HG03439 (cell line): ENCODE measurements around the gene DTNB.

Source experiments
- ATAC-seq: cut with Tn5 transposase; IDR thresholded peaks from one replicate; pipeline ENCODE4 v1.9.1; 2021; ENCODE audit warnings: mild to moderate bottlenecking, moderate library complexity; ENCODE audit not compliant: unreplicated experiment

Gene DTNB

DNA sequence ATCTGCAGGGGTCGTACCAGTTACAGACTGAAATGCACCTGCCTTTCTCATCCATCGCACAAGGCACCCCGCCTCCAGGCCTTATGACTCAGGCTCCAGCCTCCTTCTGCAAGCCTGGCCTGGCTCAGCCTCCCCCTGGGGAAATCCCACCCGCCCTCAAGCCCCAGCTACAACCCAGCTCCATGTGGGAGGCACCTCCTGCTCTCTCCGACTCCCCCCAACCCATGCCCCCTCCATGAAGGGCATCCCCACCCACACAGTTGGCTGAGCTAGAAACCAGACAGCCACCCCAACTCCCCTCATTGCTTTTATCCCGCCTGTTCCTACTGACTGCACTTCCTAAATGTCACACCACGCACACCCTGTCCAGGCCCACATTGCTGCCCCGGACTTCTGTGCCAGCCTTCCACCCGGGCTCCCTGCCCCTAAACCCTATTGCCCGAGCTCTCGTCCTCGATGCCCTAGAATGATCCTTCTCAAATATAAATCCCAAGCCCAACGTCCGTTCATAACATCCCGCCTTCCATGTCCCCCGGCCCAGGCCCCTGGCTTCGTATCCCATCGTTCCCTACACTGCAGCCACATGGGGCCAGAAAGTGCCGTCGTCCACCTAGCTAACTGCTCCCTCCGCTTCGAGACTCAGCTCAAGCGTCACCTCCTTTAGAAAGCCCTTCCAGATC, 341.6 kb downstream of the DTNB start:
- ATAC-seq = no peak

DNA sequence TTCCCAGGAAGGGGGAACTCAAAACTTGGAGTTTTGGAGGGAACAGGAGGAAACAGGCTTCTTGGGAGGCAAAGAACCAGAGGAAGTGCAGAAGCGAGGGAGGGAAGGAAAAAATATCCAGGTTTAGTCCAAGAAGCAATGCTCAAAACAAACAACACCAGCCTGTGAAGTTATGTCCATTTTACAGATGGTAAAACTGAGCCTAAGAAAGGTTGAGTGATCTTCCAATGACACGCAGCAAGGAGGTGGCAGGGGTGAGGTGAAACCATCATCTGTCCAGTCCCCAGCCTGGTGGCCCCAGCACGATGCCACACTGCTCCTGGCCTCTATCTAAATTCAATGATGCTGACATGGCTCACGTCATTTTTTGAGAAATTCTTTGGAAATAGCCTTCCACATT, 342.4 kb downstream of the DTNB start:
- ATAC-seq = no peak

DNA sequence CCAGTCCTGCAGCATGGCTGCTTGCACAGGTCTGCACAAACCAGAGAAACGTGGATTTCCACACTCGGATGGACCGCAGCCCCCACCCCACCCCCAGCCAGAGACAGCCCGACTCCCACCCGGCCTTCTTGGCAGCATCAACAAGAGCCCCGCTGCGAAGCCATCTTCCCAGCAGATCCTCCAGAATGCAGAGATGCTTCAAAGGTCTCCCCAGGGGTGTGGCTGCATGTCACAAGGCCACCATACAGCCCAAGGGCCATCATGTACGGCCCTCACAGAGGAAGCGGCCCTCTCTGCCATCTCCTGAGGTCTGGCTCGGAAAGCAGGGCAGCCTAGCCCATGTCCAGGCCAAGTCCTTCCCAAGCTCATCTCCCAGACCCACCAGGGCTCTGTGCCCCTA, 343.1 kb downstream of the DTNB start:
- ATAC-seq = no peak

DNA sequence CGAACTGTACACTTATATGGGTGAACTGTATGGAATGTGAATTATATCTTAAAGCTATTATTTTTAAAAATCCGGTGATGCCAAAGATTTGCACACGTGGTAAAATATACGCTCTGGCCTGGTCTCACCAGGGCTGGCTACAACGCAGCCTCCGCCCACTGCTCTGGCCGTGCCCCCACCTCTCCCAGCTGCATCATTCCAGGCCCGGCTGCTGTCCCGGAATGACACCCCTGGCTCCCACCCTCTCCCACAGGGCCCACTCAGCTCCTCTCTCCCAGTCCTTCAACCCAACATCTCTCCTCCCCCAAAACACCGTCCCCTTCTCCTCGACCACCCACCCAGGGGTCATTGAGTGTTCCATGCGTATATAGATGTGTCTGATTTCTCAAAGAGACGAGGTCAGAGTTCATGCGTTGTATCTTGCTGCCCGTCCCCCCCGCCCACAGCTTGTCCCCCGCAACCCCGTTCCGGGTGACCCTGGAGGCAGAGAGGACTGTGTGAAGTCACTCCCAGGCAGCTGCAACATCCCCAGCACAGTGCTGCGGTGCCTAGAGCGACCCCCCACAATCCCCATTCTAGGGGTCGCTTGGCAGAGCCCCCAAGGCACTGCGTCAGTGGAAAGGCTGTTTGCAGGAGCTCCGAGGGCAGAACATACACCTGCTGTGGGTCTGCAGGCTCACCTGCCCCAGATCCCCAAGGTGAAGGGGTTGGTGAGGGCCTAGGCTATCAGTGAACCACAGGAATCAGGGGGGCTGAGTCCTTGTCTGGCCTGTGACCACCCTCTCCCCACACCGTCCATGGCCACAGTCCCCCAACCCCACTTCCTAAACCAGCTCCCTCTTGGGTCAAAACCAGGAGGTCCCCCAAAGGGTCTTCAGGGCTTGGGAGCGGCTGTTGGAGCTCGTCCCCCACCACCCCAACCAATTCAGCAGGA, 345.0 kb downstream of the DTNB start:
- ATAC-seq = no peak
